ENCODE data around the gene CHN2.
"Not testable (repeated sequence)": the region's sequence is repeated elsewhere in the genome, so short reads cannot be mapped to it uniquely, and the experiment has no call there.

DNA sequence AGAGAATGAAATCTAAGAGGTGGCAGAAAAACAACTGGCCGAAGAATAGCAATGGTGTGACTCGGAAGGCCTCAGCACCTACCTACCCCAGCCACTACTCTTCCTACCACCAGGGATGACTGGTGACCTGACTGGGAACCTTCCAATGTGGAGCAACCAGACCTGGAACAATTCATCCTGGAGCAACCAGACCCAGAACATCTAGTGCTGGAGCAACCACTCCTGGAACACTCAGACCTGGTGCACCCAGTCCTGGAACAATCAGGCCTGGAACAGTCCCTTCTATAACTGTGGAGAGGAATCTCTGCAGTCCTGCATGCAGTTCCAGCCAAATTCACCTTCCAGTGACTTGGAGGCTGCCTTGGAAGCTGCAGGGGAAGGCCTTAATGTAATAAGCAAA lies 18.2 kb downstream of the CHN2 start:
- TF ChIP-seq POLR2A (IDR thresholded peaks at IDR 0.05; ENCODE audit: low read depth, low read length); TAF1 (IDR thresholded peaks at IDR 0.05; ENCODE audit: borderline replicate concordance, low read depth, low read length); POLR2AphosphoS5 (IDR thresholded peaks at IDR 0.05; ENCODE audit: low read depth, low read length): not testable (repeated sequence)

Data from GM12892 (cell line).